Gastroesophageal sphincter (tissue), 4 donors: Measurements from ENCODE around the gene PICK1. TPM values are rescaled to one million over a fixed set of nuclear protein-coding genes. Genes with fewer than 3 reads are reported as not detected.

ENCODE experiments used
- ATAC-seq: fragments of 150-250 bp; one replicate; pipeline ENCODE4 v1.9.1; 2016; ENCODE audit warnings: mild to moderate bottlenecking, moderate library complexity
- H3K27ac ChIP-seq, 4 donors: fragments of 200-600 bp; sonication (generic) in 3 of 4; 1 replicate in 3 of 4; 2 replicates in 1 of 4; pipeline ENCODE4 v1.5.1; 2016 to 2019
- H3K27me3 ChIP-seq: fragments of 200-600 bp; sonication (generic); one replicate; pipeline ENCODE4 v1.5.1; 2019
- H3K36me3 ChIP-seq, 2 donors: fragments of 200-600 bp; sonication (generic); one replicate each; pipeline ENCODE4 v1.5.1; 2019; ENCODE audit warnings: control low read depth in 1 of 2
- H3K4me1 ChIP-seq, 3 donors: fragments of 200-600 bp; sonication (generic); 1 replicate in 2 of 3; 2 replicates in 1 of 3; pipeline ENCODE4 v1.5.1; 2016 to 2019; ENCODE audit warnings: control low read depth in 2 of 3
- H3K4me3 ChIP-seq, 2 donors: fragments of 200-600 bp; sonication (generic); one replicate each; pipeline ENCODE4 v1.5.1; 2019; ENCODE audit warnings: mild to moderate bottlenecking in 1 of 2, moderate library complexity in 1 of 2
- H3K9me3 ChIP-seq, 3 donors: fragments of 200-600 bp; sonication (generic); one replicate each; pipeline ENCODE4 v1.5.1; 2017 to 2019; ENCODE audit warnings: control low read depth in 2 of 3
- EP300 ChIP-seq: sonication (generic); formaldehyde crosslinking; IDR thresholded peaks from one replicate; pipeline ENCODE4 v1.6.1; 2017; ENCODE audit warnings: antibody characterized with exemption, mild to moderate bottlenecking
- POLR2A ChIP-seq, 2 donors: fragments of 450-650 bp; IDR thresholded peaks; one replicate each; pipeline ENCODE4 v1.6.1; 2017; ENCODE audit warnings: antibody characterized with exemption in 2 of 2, mild to moderate bottlenecking in 2 of 2, moderate library complexity in 1 of 2
- POLR2AphosphoS5 ChIP-seq: sonication (generic); formaldehyde crosslinking; IDR thresholded peaks from one replicate; pipeline ENCODE4 v1.6.1; 2017; ENCODE audit warnings: antibody characterized with exemption
- WGBS, 2 donors: methylation state at CpG; one replicate each; pipeline ENCODE4 v1.1.5; 2018; ENCODE audit warnings: low coverage in 1 of 2; 5-methylcytosine and 5-hydroxymethylcytosine counted together
- total RNA-seq, 4 donors: library from RNA; depleted of rRNA; stranded (reverse); fragments of >200 nt; gene quantifications; one replicate each; pipeline ENCODE4 v1.1.0, GENCODE V29; 2016
- TF ChIP-seq, protein P1 (sequence below), 4 experiments: fragments of 200-600 bp in 2 of 4; fragments of 450-650 bp in 2 of 4; sonication (generic) in 1 of 4; IDR thresholded peaks; one replicate each; pipeline ENCODE4 v1.5.1; 2017 to 2019; ENCODE audit warnings: antibody characterized with exemption in 4 of 4, mild to moderate bottlenecking in 2 of 4, moderate library complexity in 2 of 4

PICK1 gene
- total RNA-seq, result 10 to 100 TPM; 20.3 to 35.3 (median 25.7) TPM

GRCh38 chr22:38056969-38057891, at the start of gene PICK1:
Gene PICK1, plus strand, starts transcription at chr22:38057404. Its CDS starts 406 bp downstream, at chr22:38057810.
- Histone ChIP-seq H3K4me3 (peak within 1 kb of the TSS; percentile 60 to 68), H3K9me3 (no peaks in the 10 kb centered on the region), H3K36me3 (peaks cover 0 to 35% of the 10 kb centered on the region in 2 donors), H3K27me3 (peaks cover 6% of the 10 kb centered on the region), H3K4me1 (peaks cover 0 to 27% (median 10%) of the 10 kb centered on the region in 3 donors), H3K27ac (peak within 1 kb of the TSS; percentile 75 to 92 (median 84))
- ATAC-seq, result peak; percentile 93
- peak in 1 of 2 donors; percentile 15 for TF ChIP-seq POLR2A (IDR thresholded peaks at IDR 0.05)
- TF ChIP-seq, protein P1, sequence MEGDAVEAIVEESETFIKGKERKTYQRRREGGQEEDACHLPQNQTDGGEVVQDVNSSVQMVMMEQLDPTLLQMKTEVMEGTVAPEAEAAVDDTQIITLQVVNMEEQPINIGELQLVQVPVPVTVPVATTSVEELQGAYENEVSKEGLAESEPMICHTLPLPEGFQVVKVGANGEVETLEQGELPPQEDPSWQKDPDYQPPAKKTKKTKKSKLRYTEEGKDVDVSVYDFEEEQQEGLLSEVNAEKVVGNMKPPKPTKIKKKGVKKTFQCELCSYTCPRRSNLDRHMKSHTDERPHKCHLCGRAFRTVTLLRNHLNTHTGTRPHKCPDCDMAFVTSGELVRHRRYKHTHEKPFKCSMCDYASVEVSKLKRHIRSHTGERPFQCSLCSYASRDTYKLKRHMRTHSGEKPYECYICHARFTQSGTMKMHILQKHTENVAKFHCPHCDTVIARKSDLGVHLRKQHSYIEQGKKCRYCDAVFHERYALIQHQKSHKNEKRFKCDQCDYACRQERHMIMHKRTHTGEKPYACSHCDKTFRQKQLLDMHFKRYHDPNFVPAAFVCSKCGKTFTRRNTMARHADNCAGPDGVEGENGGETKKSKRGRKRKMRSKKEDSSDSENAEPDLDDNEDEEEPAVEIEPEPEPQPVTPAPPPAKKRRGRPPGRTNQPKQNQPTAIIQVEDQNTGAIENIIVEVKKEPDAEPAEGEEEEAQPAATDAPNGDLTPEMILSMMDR (IDR thresholded peaks at IDR 0.05), result peak in 3 of 4 experiments; percentile 26 to 47 (median 34)
- TF ChIP-seq EP300, result no peak
- TF ChIP-seq POLR2AphosphoS5, result peak; percentile 87
- WGBS, 2 donors, result 2% methylated on average over 25 of the region's 47 CpGs; no CpG with 5 or more reads in 1 of the 2 donors

DNA sequence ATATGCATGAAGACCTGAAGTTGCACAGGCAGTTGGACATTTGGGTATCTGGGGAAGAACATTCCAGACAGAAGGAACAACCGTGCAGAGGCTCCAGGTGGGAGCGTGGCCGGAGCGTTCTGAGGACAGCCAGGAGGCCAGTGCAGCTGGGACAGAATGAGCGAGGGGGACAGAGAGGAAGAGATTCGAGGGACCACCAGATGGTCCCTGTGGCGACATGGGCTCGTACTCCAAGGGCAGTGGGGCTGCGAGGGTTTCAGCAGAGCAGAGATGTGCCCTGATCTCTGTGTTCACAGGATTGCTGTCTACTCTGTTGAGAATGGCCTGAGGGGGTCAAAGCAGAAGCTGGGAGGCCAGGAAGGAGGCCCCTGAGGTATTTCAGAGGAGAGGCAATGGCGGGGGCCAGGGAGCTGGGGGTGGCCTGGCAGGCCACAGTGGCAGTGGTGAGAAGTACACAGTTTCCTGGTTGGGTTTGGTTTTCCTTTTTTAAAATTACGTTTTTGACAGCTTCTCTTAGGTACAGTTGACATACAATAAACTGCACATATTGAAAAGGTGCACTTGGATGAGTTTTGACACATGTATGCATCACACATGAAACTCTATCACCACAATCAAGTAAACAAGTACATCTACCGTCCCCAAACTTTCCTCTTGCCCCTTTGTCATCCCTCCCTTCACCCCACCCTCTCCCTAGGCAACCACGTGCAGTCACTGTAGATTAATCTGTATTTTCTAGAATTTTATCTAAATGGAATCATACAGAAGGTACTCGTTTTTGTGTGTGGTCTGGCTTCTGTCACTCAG, 48.0 kb upstream of the PICK1 start:
- no peak overlapping the region for H3K27ac ChIP-seq
- 47 to 62% methylated on average over 8 to 12 of the region's 14 CpGs for WGBS, 2 donors

GRCh38 chr22:38012604-38013072, 44.6 kb upstream of the PICK1 start:
- 76 to 82% methylated on average over 5 to 7 of the region's 7 CpGs for WGBS, 2 donors
- Histone ChIP-seq H3K9me3 (no peaks in the 10 kb centered on the region), H3K4me3 (no peak overlapping the region), H3K27ac (no peak overlapping the region), H3K27me3 (no peaks in the 10 kb centered on the region), H3K36me3 (no peaks in the 10 kb centered on the region), H3K4me1 (peaks cover 0 to 21% (median 7%) of the 10 kb centered on the region in 3 donors)
- TF ChIP-seq POLR2AphosphoS5, result no peak
- TF ChIP-seq POLR2A (IDR thresholded peaks at IDR 0.05), result no peak
- TF ChIP-seq, protein P1 (IDR thresholded peaks at IDR 0.05), result no peak
- no peak for TF ChIP-seq EP300
- ATAC-seq, result no peak

More for the DNA sequence above, 48.0 kb upstream of the PICK1 start:
- TF ChIP-seq POLR2A (IDR thresholded peaks at IDR 0.05) (no peak), EP300 (no peak), POLR2AphosphoS5 (no peak)
- TF ChIP-seq, protein P1 (IDR thresholded peaks at IDR 0.05), result no peak
- Histone ChIP-seq H3K27me3 (no peaks in the 10 kb centered on the region), H3K36me3 (no peaks in the 10 kb centered on the region), H3K4me3 (no peak overlapping the region), H3K9me3 (no peaks in the 10 kb centered on the region), H3K4me1 (no peaks in the 10 kb centered on the region)
- no peak for ATAC-seq

DNA sequence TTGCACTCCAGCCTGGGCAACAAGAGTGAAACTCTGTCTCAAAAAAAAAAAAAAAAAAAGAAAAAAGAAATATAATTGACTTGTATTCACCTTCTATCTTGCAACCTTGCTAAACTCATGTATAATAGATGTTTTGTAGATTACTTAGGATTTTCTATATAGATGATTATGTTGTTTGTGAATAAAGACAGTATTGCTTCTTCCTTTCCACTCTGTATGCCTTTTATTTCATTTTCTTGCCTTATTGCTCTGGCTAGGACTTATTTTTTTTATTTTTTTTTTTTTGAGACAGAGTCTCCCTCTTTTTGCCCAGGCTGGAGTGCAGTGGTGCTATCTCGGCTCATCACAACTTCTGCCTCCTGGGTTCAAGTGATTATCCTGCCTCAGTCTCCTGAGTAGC, 43.1 kb upstream of the PICK1 start:
- ATAC-seq, result no peak
- Histone ChIP-seq H3K4me1 (peaks cover 0 to 26% (median 7%) of the 10 kb centered on the region in 3 donors), H3K9me3 (no peaks in the 10 kb centered on the region), H3K27me3 (no peaks in the 10 kb centered on the region), H3K27ac (no peak overlapping the region), H3K4me3 (no peak overlapping the region), H3K36me3 (no peaks in the 10 kb centered on the region)
- 100% methylated on average over 1 of the region's 1 CpG; no CpG with 5 or more reads in 1 of the 2 donors for WGBS, 2 donors
- no peak for TF ChIP-seq POLR2A (IDR thresholded peaks at IDR 0.05)
- TF ChIP-seq EP300, result no peak
- TF ChIP-seq, protein P1 (IDR thresholded peaks at IDR 0.05), result no peak
- TF ChIP-seq POLR2AphosphoS5, result no peak
